ENCODE data around the gene BEST4. TPM values are rescaled to one million over a fixed set of nuclear protein-coding genes. Genes with fewer than 3 reads are reported as not detected.
"Not testable (repeated sequence)": the region's sequence is repeated elsewhere in the genome, so short reads cannot be mapped to it uniquely, and the experiment has no call there.

Gene BEST4
- total and polyA plus RNA-seq, 10 donors = 0.16 to 0.89 (median 0.40) TPM; not detected in 3

DNA sequence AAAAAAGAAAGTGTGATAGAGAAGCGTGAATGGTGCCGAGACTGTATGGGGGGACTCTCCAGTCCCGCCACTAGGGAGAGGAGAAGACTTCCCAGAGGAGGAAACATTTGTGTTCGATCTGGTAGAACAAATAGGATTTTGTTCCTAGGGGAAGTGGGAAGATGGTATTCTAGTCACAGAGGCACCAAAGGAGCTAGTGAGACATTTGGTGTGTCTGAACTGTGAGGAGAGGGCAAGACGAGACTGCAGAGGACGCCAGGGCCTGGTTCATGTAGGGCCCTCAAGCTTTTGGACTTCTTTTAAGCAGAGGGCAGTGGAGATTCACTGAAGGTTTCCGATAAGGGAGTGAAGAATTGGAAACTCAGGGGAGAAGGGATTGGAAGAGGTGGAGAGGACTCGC is 23.3 kb upstream of the BEST4 start:
- Histone ChIP-seq H3K36me3 (peaks cover 0 to 8% (median 5%) of the 10 kb centered on the region in 6 donors), H3K4me1 (peaks cover 51 to 94% (median 83%) of the 10 kb centered on the region in 6 donors), H3K27ac (peak overlapping the region in 5 of 8 donors; percentile 95 to 99 (median 98)), H3K9me3 (no peaks in the 10 kb centered on the region), H3K27me3 (replicated peaks in 1 of 7) (no peaks in the 10 kb centered on the region), H3K4me3 (no peak overlapping the region)
- TF ChIP-seq, protein P1, sequence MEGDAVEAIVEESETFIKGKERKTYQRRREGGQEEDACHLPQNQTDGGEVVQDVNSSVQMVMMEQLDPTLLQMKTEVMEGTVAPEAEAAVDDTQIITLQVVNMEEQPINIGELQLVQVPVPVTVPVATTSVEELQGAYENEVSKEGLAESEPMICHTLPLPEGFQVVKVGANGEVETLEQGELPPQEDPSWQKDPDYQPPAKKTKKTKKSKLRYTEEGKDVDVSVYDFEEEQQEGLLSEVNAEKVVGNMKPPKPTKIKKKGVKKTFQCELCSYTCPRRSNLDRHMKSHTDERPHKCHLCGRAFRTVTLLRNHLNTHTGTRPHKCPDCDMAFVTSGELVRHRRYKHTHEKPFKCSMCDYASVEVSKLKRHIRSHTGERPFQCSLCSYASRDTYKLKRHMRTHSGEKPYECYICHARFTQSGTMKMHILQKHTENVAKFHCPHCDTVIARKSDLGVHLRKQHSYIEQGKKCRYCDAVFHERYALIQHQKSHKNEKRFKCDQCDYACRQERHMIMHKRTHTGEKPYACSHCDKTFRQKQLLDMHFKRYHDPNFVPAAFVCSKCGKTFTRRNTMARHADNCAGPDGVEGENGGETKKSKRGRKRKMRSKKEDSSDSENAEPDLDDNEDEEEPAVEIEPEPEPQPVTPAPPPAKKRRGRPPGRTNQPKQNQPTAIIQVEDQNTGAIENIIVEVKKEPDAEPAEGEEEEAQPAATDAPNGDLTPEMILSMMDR (IDR thresholded peaks at IDR 0.05 in 8 of 11, conservative IDR thresholded peaks at IDR 0.05 in 3 of 11) = no peak
- TF ChIP-seq POLR2A (IDR thresholded peaks at IDR 0.05) (no peak), POLR2AphosphoS5 (IDR thresholded peaks at IDR 0.05) (no peak)
- WGBS, 5 donors = 80 to 88% (median 83%) methylated on average over 8 of the region's 8 CpGs
- DNase-seq = peak; percentile 47
- intact Hi-C loops (cut with DNase I; ENCODE audit: low total_unique reads) = no loop called here

- H3K9me3 ChIP-seq; intact Hi-C loops (cut with DNase I; ENCODE audit: low total_unique reads); H3K27me3 ChIP-seq (replicated peaks in 1 of 7); DNase-seq: not testable (repeated sequence)
- WGBS, 5 donors = 80 to 93% (median 88%) methylated on average over 4 of the region's 4 CpGs
- Histone ChIP-seq H3K36me3 (peaks cover 0 to 13% (median 10%) of the 10 kb centered on the region in 6 donors), H3K27ac (peak overlapping the region; percentile 95 to 99 (median 96)), H3K4me1 (peaks cover 51 to 99% (median 87%) of the 10 kb centered on the region in 6 donors), H3K4me3 (peak overlapping the region in 1 of 8 donors; percentile 58)
Measured at GRCh38 chr1:44810762-44811105, 22.8 kb upstream of the BEST4 start.

- DNase-seq = peak; percentile 90
- Histone ChIP-seq H3K4me1 (peaks cover 51 to 100% (median 89%) of the 10 kb centered on the region in 6 donors), H3K9me3 (no peaks in the 10 kb centered on the region), H3K4me3 (peak overlapping the region in 1 of 8 donors; percentile 58), H3K27me3 (replicated peaks in 1 of 7) (no peaks in the 10 kb centered on the region), H3K27ac (peak overlapping the region; percentile 95 to 99 (median 96)), H3K36me3 (peaks cover 0 to 18% (median 15%) of the 10 kb centered on the region in 6 donors)
- TF ChIP-seq POLR2A (IDR thresholded peaks at IDR 0.05) (no peak), POLR2AphosphoS5 (IDR thresholded peaks at IDR 0.05) (peak; percentile 19 to 58 (median 36))
- TF ChIP-seq, protein P1 (IDR thresholded peaks at IDR 0.05 in 8 of 11, conservative IDR thresholded peaks at IDR 0.05 in 3 of 11) = no peak
- intact Hi-C loops (cut with DNase I; ENCODE audit: low total_unique reads) = no loop called here
- 23 to 31% (median 27%) methylated on average over 9 to 12 of the region's 12 CpGs for whole genome bisulfite sequencing, 5 donors
Measured at GRCh38 chr1:44810101-44810761, 22.3 kb upstream of the BEST4 start.

- Histone ChIP-seq H3K27ac (peak overlapping the region; percentile 95 to 99 (median 96)), H3K36me3 (peaks cover 0 to 28% (median 25%) of the 10 kb centered on the region in 6 donors), H3K27me3 (replicated peaks in 1 of 7) (no peaks in the 10 kb centered on the region), H3K4me1 (peaks cover 51 to 100% (median 84%) of the 10 kb centered on the region in 6 donors), H3K9me3 (no peaks in the 10 kb centered on the region), H3K4me3 (peak overlapping the region in 3 of 8 donors; percentile 4 to 58 (median 10))
- intact Hi-C loops (cut with DNase I; ENCODE audit: low total_unique reads) = no loop called here
- TF ChIP-seq, protein P1 (IDR thresholded peaks at IDR 0.05 in 8 of 11, conservative IDR thresholded peaks at IDR 0.05 in 3 of 11) = peak in 4 of 11 experiments; percentile 11 to 37 (median 24)
- TF ChIP-seq POLR2AphosphoS5 (IDR thresholded peaks at IDR 0.05) = peak; percentile 15 to 87 (median 75)
- no peak for TF ChIP-seq POLR2A (IDR thresholded peaks at IDR 0.05)
- peak; percentile 92 for DNase-seq
- 12 to 27% (median 21%) methylated on average over 6 of the region's 6 CpGs for WGBS, 5 donors
Measured at GRCh38 chr1:44808938-44809917, 21.3 kb upstream of the BEST4 start.

Measured in spleen (tissue), 11 donors.